ENCODE data around the gene DVL3. TPM values are rescaled to one million over a fixed set of nuclear protein-coding genes. Genes with fewer than 3 reads are reported as not detected.
A peak's percentile ranks its signal among the peaks of the same experiment; 100 is the strongest.

DVL3 gene
- total RNA-seq, 4 donors from 2014 or later = 34.9 to 46.0 (median 43.2) TPM

DNA sequence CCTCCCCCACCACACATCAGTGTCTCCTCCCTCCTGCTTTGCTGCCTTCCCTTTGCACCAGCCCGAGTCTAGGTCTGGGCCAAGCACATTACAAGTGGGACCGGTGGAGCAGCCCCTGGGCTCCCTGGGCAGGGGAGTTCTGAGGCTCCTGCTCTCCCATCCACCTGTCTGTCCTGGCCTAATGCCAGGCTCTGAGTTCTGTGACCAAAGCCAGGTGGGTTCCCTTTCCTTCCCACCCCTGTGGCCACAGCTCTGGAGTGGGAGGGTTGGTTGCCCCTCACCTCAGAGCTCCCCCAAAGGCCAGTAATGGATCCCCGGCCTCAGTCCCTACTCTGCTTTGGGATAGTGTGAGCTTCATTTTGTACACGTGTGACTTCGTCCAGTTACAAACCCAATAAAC is 28.5 kb downstream of the DVL3 start:
- TF ChIP-seq, protein P1, sequence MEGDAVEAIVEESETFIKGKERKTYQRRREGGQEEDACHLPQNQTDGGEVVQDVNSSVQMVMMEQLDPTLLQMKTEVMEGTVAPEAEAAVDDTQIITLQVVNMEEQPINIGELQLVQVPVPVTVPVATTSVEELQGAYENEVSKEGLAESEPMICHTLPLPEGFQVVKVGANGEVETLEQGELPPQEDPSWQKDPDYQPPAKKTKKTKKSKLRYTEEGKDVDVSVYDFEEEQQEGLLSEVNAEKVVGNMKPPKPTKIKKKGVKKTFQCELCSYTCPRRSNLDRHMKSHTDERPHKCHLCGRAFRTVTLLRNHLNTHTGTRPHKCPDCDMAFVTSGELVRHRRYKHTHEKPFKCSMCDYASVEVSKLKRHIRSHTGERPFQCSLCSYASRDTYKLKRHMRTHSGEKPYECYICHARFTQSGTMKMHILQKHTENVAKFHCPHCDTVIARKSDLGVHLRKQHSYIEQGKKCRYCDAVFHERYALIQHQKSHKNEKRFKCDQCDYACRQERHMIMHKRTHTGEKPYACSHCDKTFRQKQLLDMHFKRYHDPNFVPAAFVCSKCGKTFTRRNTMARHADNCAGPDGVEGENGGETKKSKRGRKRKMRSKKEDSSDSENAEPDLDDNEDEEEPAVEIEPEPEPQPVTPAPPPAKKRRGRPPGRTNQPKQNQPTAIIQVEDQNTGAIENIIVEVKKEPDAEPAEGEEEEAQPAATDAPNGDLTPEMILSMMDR (IDR thresholded peaks at IDR 0.05) = no peak
- ATAC-seq (ENCODE audit: low FRiP score) (no peak), DNase-seq (ENCODE audit: low spot score) (no peak)

DNA sequence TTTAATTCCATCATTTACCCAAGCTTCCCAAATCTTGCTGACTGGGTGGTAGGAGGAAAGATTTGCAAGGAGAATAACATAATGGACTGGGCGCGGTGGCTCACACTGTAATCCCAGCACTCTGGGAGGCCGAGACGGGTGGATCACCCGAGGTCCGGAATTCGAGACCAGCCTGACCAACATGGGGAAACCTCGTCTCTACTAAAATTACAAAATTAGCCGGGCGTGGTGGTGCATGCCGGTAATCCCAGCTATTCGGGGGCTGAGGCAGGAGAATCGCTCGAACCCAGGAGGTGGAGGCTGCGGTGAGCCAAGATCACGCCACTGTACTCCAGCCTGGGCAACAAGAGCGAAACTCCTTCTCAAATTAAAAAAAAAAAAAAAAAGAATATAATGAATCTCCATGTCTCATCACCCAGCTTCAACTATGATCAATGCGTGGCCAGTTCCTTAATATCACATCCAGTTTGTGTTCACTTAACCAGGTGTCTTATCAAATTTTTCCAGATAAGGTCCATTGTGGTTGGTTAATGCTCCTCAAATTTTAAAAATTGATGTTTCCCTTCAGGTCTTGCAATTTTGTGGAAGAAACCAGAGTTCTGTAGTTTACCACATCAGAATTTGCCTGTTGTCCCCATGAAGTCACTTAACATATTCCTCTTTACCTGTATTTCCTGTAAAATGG is 29.5 kb downstream of the DVL3 start:
- TF ChIP-seq, protein P1 (IDR thresholded peaks at IDR 0.05) = no peak
- DNase-seq (ENCODE audit: low spot score) (no peak), ATAC-seq (ENCODE audit: low FRiP score) (no peak)

DNA sequence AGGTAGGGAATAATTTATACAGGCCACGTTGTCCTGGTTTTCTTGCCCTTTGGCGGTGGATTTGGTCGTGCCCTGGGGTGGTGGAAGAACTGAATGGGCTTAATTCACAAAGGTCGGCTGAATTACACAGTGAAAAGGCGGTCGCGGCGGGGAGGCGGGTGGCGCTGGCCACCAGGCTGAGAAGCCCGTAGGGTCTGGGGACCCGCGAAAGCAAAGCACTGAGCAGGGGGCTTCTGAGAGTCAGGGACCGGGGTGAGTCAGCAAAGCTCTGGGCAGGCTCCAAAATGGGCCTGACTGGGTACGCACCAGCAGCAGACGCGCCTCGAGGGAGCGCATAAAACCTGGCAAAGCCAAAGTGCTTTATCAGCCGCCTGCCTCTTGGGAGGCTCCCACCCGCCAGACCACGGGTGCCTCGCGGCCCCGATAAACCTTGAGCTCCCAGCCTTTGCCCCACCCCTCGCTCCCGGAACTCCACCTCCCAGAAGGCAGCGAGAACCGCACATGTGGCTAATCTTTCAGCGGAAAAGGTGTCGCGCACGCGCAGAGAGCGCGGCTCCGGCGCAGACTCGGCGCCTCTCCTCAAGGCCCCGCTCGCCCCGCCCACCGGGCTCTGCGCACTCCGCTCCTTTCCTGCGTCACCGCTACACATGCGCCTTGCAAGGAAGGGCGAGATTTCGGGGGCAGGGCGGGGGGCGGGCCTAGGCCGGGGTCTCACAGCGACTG is 30.4 kb downstream of the DVL3 start:
- ATAC-seq (ENCODE audit: low FRiP score) = peak; percentile 97
- TF ChIP-seq, protein P1 (IDR thresholded peaks at IDR 0.05) = no peak
- DNase-seq (ENCODE audit: low spot score) = peak; percentile 93

DNA sequence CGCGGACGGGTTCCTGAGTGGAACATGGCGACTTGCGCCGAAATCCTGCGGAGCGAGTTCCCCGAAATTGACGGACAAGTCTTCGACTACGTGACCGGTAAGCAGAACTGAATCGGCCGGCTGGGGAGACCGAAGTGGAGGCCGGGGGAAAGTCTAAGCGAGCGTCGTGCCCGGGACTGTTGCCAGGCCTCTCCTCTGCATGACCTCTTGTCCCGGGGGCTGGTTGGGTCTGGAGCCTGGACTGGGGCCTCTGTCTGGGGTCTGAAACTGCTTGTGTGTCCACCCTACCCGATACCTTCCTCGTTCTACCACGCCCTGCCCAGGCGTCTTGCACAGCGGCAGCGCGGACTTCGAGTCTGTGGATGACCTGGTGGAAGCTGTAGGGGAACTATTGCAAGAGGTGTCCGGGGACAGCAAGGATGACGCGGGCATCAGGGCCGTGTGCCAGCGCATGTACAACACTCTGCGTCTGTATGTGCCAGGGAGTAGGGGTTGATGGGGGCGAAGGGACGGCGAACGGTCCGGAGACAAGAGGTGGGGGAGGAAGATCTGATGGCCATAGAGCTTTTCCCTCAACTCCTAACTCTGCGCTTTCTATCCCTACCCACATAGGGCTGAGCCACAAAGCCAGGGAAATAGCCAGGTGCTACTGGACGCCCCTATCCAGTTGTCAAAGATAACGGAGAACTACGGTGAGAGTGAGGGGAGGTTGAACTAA is 31.2 kb downstream of the DVL3 start, which contains the start of gene ABCF3:
Gene ABCF3 (plus strand): TSS at position 16 of the 718 bp plus-strand sequence. CDS start 9 bp downstream, at position 25.
- TF ChIP-seq, protein P1 (IDR thresholded peaks at IDR 0.05) = no peak
- ATAC-seq (ENCODE audit: low FRiP score) (peak; percentile 24), DNase-seq (ENCODE audit: low spot score) (no peak)

DNA sequence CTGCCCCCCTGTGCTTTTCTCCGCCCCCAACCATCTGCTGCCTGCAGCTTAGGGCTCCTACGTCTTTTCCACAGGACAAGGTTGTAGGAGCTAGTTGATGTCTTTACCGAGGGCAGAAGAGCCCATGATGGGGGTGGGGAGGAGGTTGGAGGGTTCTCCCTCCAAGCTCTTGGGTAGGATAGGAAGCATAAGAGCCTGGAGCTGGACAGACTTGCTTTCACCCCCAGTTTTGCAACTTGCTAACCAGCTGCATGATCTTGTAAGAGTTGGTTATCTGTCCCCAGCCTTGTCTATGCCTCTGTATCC is 31.7 kb downstream of the DVL3 start:
- ATAC-seq (ENCODE audit: low FRiP score) (no peak), DNase-seq (ENCODE audit: low spot score) (no peak)
- TF ChIP-seq, protein P1 (IDR thresholded peaks at IDR 0.05) = no peak

DNA sequence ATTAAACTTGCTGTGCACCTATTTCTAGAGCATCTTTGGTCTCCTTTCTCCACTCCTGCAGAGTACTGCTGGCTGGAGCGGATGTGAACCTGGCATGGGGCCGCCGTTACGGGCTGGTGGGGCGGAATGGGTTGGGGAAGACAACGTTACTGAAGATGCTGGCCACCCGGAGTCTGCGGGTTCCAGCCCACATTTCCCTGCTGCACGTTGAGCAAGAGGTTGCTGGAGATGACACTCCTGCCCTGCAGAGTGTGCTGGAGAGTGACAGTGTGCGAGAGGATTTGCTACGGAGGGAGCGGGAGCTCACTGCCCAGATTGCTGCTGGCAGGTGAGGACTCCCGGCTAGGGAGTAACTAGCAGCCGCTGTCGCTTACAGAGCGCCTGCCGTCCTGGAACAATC is 32.9 kb downstream of the DVL3 start:
- DNase-seq (ENCODE audit: low spot score) (no peak), ATAC-seq (ENCODE audit: low FRiP score) (no peak)
- TF ChIP-seq, protein P1 (IDR thresholded peaks at IDR 0.05) = no peak
